ENCODE data around the gene NXNL1.

Gene NXNL1

GRCh38 chr19:17455308-17456123 is 5.2 kb downstream of the NXNL1 start:
- DNase-seq (ENCODE audit: low read depth), result no peak

GRCh38 chr19:17454576-17455071 is 6.1 kb downstream of the NXNL1 start:
- no peak for DNase-seq (ENCODE audit: low read depth)

- no peak for DNase-seq (ENCODE audit: low read depth)
Observed at GRCh38 chr19:17451820-17452219, 8.9 kb downstream of the NXNL1 start.

- DNase-seq (ENCODE audit: low read depth), result no peak
Observed at GRCh38 chr19:17450264-17451075, 10.3 kb downstream of the NXNL1 start.

- no peak for DNase-seq (ENCODE audit: low read depth)
Observed at GRCh38 chr19:17448131-17448967, 12.4 kb downstream of the NXNL1 start, which contains the start of gene TMEM221. TSS of gene TMEM221 (minus strand) at chr19:17448668. CDS start at chr19:17448462, 206 bp downstream.

- DNase-seq (ENCODE audit: low read depth), result no peak
Observed at GRCh38 chr19:17447704-17448130, 13.0 kb downstream of the NXNL1 start.

- DNase-seq (ENCODE audit: low read depth), result no peak
Observed at GRCh38 chr19:17445526-17446165, 15.1 kb downstream of the NXNL1 start.

GRCh38 chr19:17441241-17442021 is 19.3 kb downstream of the NXNL1 start:
- no peak for DNase-seq (ENCODE audit: low read depth)

- DNase-seq (ENCODE audit: low read depth), result no peak
Observed at GRCh38 chr19:17436874-17437267, 23.9 kb downstream of the NXNL1 start.

GRCh38 chr19:17436094-17436873 is 24.4 kb downstream of the NXNL1 start:
- no peak for DNase-seq (ENCODE audit: low read depth)

- no peak for DNase-seq (ENCODE audit: low read depth)
Observed at GRCh38 chr19:17435218-17435617, 25.5 kb downstream of the NXNL1 start.

GRCh38 chr19:17431417-17431816 is 29.3 kb downstream of the NXNL1 start:
- DNase-seq (ENCODE audit: low read depth), result no peak

GRCh38 chr19:17429641-17430113 is 31.0 kb downstream of the NXNL1 start:
- no peak for DNase-seq (ENCODE audit: low read depth)

GRCh38 chr19:17424743-17425365 is 35.9 kb downstream of the NXNL1 start:
- DNase-seq (ENCODE audit: low read depth), result no peak

GRCh38 chr19:17423429-17424208 is 37.1 kb downstream of the NXNL1 start:
- DNase-seq (ENCODE audit: low read depth), result no peak

GRCh38 chr19:17421942-17422341 is 38.8 kb downstream of the NXNL1 start:
- DNase-seq (ENCODE audit: low read depth), result no peak

- no peak for DNase-seq (ENCODE audit: low read depth)
Observed at GRCh38 chr19:17420475-17420924, 40.2 kb downstream of the NXNL1 start.
